Right lobe of liver (tissue), 6 donors: Measurements from ENCODE around the gene SIK3. TPM values are rescaled to one million over a fixed set of nuclear protein-coding genes. Genes with fewer than 3 reads are reported as not detected.

Experiments used
- ATAC-seq, 4 donors: fragments of 200-7000 bp; cut with Tn5 transposase; one replicate each; pipeline ENCODE4 v1.9.1; 2020; ENCODE audit warnings: mild to moderate bottlenecking in 4 of 4, moderate library complexity in 4 of 4
- DNase-seq, 3 donors: peaks; one replicate each; pipeline ENCODE4 v3.0.0-alpha.2; 2020
- H3K27ac ChIP-seq, 3 donors: fragments of 200-600 bp; one replicate each; pipeline ENCODE4 v1.8.0; 2022
- H3K27me3 ChIP-seq, 2 donors: fragments of 200-600 bp; one replicate each; pipeline ENCODE4 v1.8.0; 2022
- H3K36me3 ChIP-seq, 4 donors: fragments of 200-600 bp; sonication (generic) in 1 of 4; one replicate each; pipeline versions ENCODE4 v1.5.1 to v1.8.0; 2017 to 2022; ENCODE audit warnings: control low read depth in 1 of 4
- H3K4me1 ChIP-seq, 4 donors: fragments of 200-600 bp; sonication (generic) in 1 of 4; one replicate each; pipeline versions ENCODE4 v1.5.1 to v1.8.0; 2017 to 2022; ENCODE audit warnings: control low read depth in 1 of 4
- H3K4me3 ChIP-seq, 3 donors: fragments of 200-600 bp; one replicate each; pipeline ENCODE4 v1.8.0; 2022
- H3K9me3 ChIP-seq, 4 donors: fragments of 200-600 bp; sonication (generic) in 1 of 4; one replicate each; pipeline versions ENCODE4 v1.5.1 to v1.8.0; 2017 to 2022; ENCODE audit warnings: control low read depth in 1 of 4
- CTCF ChIP-seq, 4 donors: fragments of 200-600 bp in 3 of 4; fragments of 450-650 bp in 1 of 4; IDR thresholded peaks; one replicate each; pipeline versions ENCODE4 v1.5.1 to v1.8.0; 2016 to 2022; ENCODE audit warnings: antibody characterized with exemption in 4 of 4, mild to moderate bottlenecking in 2 of 4
- POLR2A ChIP-seq: fragments of 450-650 bp; IDR thresholded peaks from one replicate; pipeline ENCODE4 v1.6.1; 2017; ENCODE audit warnings: antibody characterized with exemption, mild to moderate bottlenecking
- WGBS: methylation state at CpG from one replicate; pipeline ENCODE4 v1.1.6; 2018; ENCODE audit warnings: low coverage, low lambda C conversion rate; ENCODE audit not compliant: insufficient coverage; ENCODE audit errors: missing lambda C conversion rate; 5-methylcytosine and 5-hydroxymethylcytosine counted together
- intact Hi-C, 2 donors: fragments of 100-400 bp; cut with DNase I; formaldehyde crosslinking; loops; one replicate each; pipeline versions ENCODE4 v1.11.2 to v1.14.1; 2022
- total RNA-seq, 6 experiments: library from RNA; depleted of rRNA in 2 of 6; stranded (reverse); fragments of >200 nt in 2 of 6; fragmentation: NEBNext Ultra II Directional in 3 of 6; extraction: Animal tissue kit (Norgen Biotek cat#: 25700) in 3 of 6; gene quantifications; one replicate each; pipeline versions ENCODE4 v1.1.0 to v1.2.4, GENCODE V29; 2016 to 2023
- donor health status: DM: no; HTN: yes; CAD: no.
- donor health status: DM: no; HTN: no; CAD: no.
- donor health status: DM: no; HTN: no; CAD: no.
- donor health status: DM: no; HTN: yes; CAD: no.
- donor health status: DM: no; HTN: yes; CAD: no.

The SIK3 gene
- total RNA-seq, 6 experiments from 2014 or later: 22.0 to 35.4 (median 26.8) TPM

- no peaks in the 10 kb centered on the region for H3K9me3 ChIP-seq
- WGBS: 89% methylated on average over 3 of the region's 3 CpGs
- no peak for DNase-seq
- ATAC-seq: no peak
- H3K36me3 ChIP-seq: no peaks in the 10 kb centered on the region
- H3K27me3 ChIP-seq: no peaks in the 10 kb centered on the region
- H3K27ac ChIP-seq: no peak overlapping the region
- TF ChIP-seq POLR2A: no peak
- intact Hi-C loops: no loop called here
- no peak overlapping the region for H3K4me3 ChIP-seq
- peaks cover 0 to 28% (median 7%) of the 10 kb centered on the region in 4 donors for H3K4me1 ChIP-seq
Observed at GRCh38 chr11:117059611-117060148, 38.5 kb downstream of the SIK3 start.

GRCh38 chr11:117058761-117059261 is 39.4 kb downstream of the SIK3 start:
- ATAC-seq: no peak
- intact Hi-C loops: no loop called here
- no peak for DNase-seq

GRCh38 chr11:117057727-117058126 is 40.5 kb downstream of the SIK3 start:
- no peak overlapping the region for H3K4me3 ChIP-seq
- intact Hi-C loops: no loop called here
- no peak for DNase-seq

More at GRCh38 chr11:117058761-117059261, 39.4 kb downstream of the SIK3 start:
- no peak overlapping the region for H3K4me3 ChIP-seq
- no peak overlapping the region for H3K27ac ChIP-seq
- H3K9me3 ChIP-seq: no peaks in the 10 kb centered on the region
- no peaks in the 10 kb centered on the region for H3K27me3 ChIP-seq
- H3K4me1 ChIP-seq: peaks cover 0 to 24% (median 7%) of the 10 kb centered on the region in 4 donors
- 72% methylated on average over 4 of the region's 4 CpGs for WGBS
- no peaks in the 10 kb centered on the region for H3K36me3 ChIP-seq
- no peak for TF ChIP-seq CTCF (IDR thresholded peaks at IDR 0.05)
- TF ChIP-seq POLR2A: no peak

GRCh38 chr11:117057317-117057716 is 40.9 kb downstream of the SIK3 start:
- no peaks in the 10 kb centered on the region for H3K36me3 ChIP-seq
- H3K27me3 ChIP-seq: no peaks in the 10 kb centered on the region
- DNase-seq: no peak
- TF ChIP-seq POLR2A (no peak), CTCF (IDR thresholded peaks at IDR 0.05) (no peak)
- no peak overlapping the region for H3K27ac ChIP-seq
- 95% methylated on average over 5 of the region's 5 CpGs for WGBS
- peaks cover 0 to 11% (median under 1%) of the 10 kb centered on the region in 4 donors for H3K4me1 ChIP-seq
- no peaks in the 10 kb centered on the region for H3K9me3 ChIP-seq
- no peak overlapping the region for H3K4me3 ChIP-seq
- intact Hi-C loops: no loop called here
- ATAC-seq: no peak

More at GRCh38 chr11:117057727-117058126, 40.5 kb downstream of the SIK3 start:
- TF ChIP-seq POLR2A (no peak), CTCF (IDR thresholded peaks at IDR 0.05) (no peak)
- no peak for ATAC-seq
- Histone ChIP-seq H3K27me3 (no peaks in the 10 kb centered on the region), H3K27ac (no peak overlapping the region), H3K9me3 (no peaks in the 10 kb centered on the region), H3K36me3 (no peaks in the 10 kb centered on the region), H3K4me1 (peaks cover 0 to 14% (median 2%) of the 10 kb centered on the region in 4 donors)

- TF ChIP-seq CTCF (IDR thresholded peaks at IDR 0.05): no peak
- TF ChIP-seq POLR2A: no peak
- H3K27ac ChIP-seq: no peak overlapping the region
- no peaks in the 10 kb centered on the region for H3K27me3 ChIP-seq
- no peak overlapping the region for H3K4me3 ChIP-seq
- no peaks in the 10 kb centered on the region for H3K9me3 ChIP-seq
- ATAC-seq (no peak), DNase-seq (no peak)
- no peaks in the 10 kb centered on the region for H3K36me3 ChIP-seq
- 69% methylated on average over 5 of the region's 5 CpGs for WGBS
- intact Hi-C loops: no loop called here
- no peaks in the 10 kb centered on the region for H3K4me1 ChIP-seq
Observed at GRCh38 chr11:117055469-117055868, 42.8 kb downstream of the SIK3 start.
